Loucy (cell line): ENCODE measurements around the gene DISP3.

Experiments used
- H2AFZ ChIP-seq: fragments of 200-600 bp; sonication (generic); 2 replicates; pipeline ENCODE4 v1.6.0; 2016; ENCODE audit warnings: antibody characterized with exemption, mild to moderate bottlenecking, low read length, moderate library complexity
- H3F3A ChIP-seq: fragments of 200-600 bp; 2 replicates; pipeline ENCODE4 v1.6.0; 2016; ENCODE audit warnings: antibody characterized with exemption, low read depth, mild to moderate bottlenecking
- H3K27me3 ChIP-seq: fragments of 200-600 bp; sonication (generic); 2 replicates; pipeline ENCODE4 v1.6.1; 2014; ENCODE audit warnings: low read length, mild to moderate bottlenecking; ENCODE audit not compliant: insufficient read depth, poor library complexity, severe bottlenecking
- H3K36me3 ChIP-seq: fragments of 200-600 bp; sonication (generic); 2 replicates; pipeline ENCODE4 v1.6.1; 2016; ENCODE audit warnings: low read length; ENCODE audit not compliant: insufficient read depth
- H3K4me1 ChIP-seq: fragments of 200-600 bp; sonication (generic); 2 replicates; pipeline ENCODE4 v1.5.1; 2014; ENCODE audit warnings: low read length, mild to moderate bottlenecking; ENCODE audit not compliant: insufficient read depth, poor library complexity, severe bottlenecking
- H3K4me2 ChIP-seq: fragments of 200-600 bp; sonication (generic); 2 replicates; pipeline ENCODE4 v1.6.0; 2014; ENCODE audit warnings: antibody characterized with exemption, low read length, low read depth, mild to moderate bottlenecking; ENCODE audit not compliant: poor library complexity, severe bottlenecking
- H3K4me3 ChIP-seq: fragments of 200-600 bp; sonication (generic); 2 replicates; pipeline ENCODE4 v1.5.1; 2014; ENCODE audit warnings: low read length, mild to moderate bottlenecking, mixed read lengths; ENCODE audit not compliant: poor library complexity, severe bottlenecking
- H3K79me2 ChIP-seq: fragments of 200-600 bp; sonication (generic); 2 replicates; pipeline ENCODE4 v1.6.1; 2014; ENCODE audit warnings: low read length; ENCODE audit not compliant: insufficient read depth
- H3K9ac ChIP-seq: fragments of 200-600 bp; sonication (generic); 2 replicates; pipeline ENCODE4 v1.6.0; 2014; ENCODE audit warnings: mild to moderate bottlenecking, low read depth, low read length, moderate library complexity; ENCODE audit not compliant: poor library complexity, severe bottlenecking
- H3K9me2 ChIP-seq: fragments of 200-600 bp; sonication (generic); replicated peaks from 2 replicates; pipeline ENCODE4 v1.6.1; 2016; ENCODE audit warnings: low read depth, low read length, mixed read lengths
- H3K9me3 ChIP-seq: fragments of 200-600 bp; sonication (generic); 2 replicates; pipeline ENCODE4 v1.6.1; 2014; ENCODE audit warnings: mild to moderate bottlenecking, antibody characterized with exemption, low read length, low read depth; ENCODE audit not compliant: insufficient read depth
- H4K20me1 ChIP-seq: fragments of 200-600 bp; sonication (generic); 2 replicates; pipeline ENCODE4 v1.6.0; 2014; ENCODE audit warnings: antibody characterized with exemption, low read length, mild to moderate bottlenecking; ENCODE audit not compliant: insufficient read depth, poor library complexity, severe bottlenecking
- CTCF ChIP-seq: fragments of 200-600 bp; sonication (generic); conservative IDR thresholded peaks from 2 replicates; pipeline ENCODE4 v1.5.1; 2014; ENCODE audit warnings: mild to moderate bottlenecking, antibody characterized with exemption, low read length
- EZH2phosphoT487 ChIP-seq: fragments of 200-600 bp; IDR thresholded peaks from 2 replicates; pipeline ENCODE4 v1.6.1; 2018; ENCODE audit warnings: antibody characterized with exemption, mild to moderate bottlenecking, moderate library complexity, borderline replicate concordance

Gene DISP3

GRCh38 chr1:11566042-11566850, 87.3 kb downstream of the DISP3 start:
- Histone ChIP-seq H3K4me2 (no peak overlapping the region), H3K4me1 (no peaks in the 10 kb centered on the region), H3K9me3 (no peaks in the 10 kb centered on the region)

GRCh38 chr1:11567244-11568065, 88.5 kb downstream of the DISP3 start:
- Histone ChIP-seq H2AFZ (no peak overlapping the region), H3K79me2 (no peaks in the 10 kb centered on the region), H3K9me2 (no peaks in the 10 kb centered on the region), H3K27me3 (no peaks in the 10 kb centered on the region), H3K36me3 (no peaks in the 10 kb centered on the region), H3K9me3 (no peaks in the 10 kb centered on the region), H3K4me3 (no peak overlapping the region), H3K4me2 (no peak overlapping the region), H4K20me1 (no peaks in the 10 kb centered on the region), H3K9ac (no peak overlapping the region), H3F3A (no peaks in the 10 kb centered on the region), H3K4me1 (no peaks in the 10 kb centered on the region)
- no peak for TF ChIP-seq CTCF
- no peak for TF ChIP-seq EZH2phosphoT487

More at GRCh38 chr1:11566042-11566850, 87.3 kb downstream of the DISP3 start:
- H3K36me3 ChIP-seq, result no peaks in the 10 kb centered on the region
- H3K9me2 ChIP-seq, result no peaks in the 10 kb centered on the region
- H3F3A ChIP-seq, result no peaks in the 10 kb centered on the region
- no peak overlapping the region for H3K9ac ChIP-seq
- no peaks in the 10 kb centered on the region for H4K20me1 ChIP-seq
- no peaks in the 10 kb centered on the region for H3K79me2 ChIP-seq
- H2AFZ ChIP-seq, result no peak overlapping the region
- TF ChIP-seq EZH2phosphoT487 (no peak), CTCF (no peak)
- no peak overlapping the region for H3K4me3 ChIP-seq
- no peaks in the 10 kb centered on the region for H3K27me3 ChIP-seq

GRCh38 chr1:11568687-11569086, 89.7 kb downstream of the DISP3 start:
- no peaks in the 10 kb centered on the region for H3F3A ChIP-seq
- H2AFZ ChIP-seq, result no peak overlapping the region
- no peaks in the 10 kb centered on the region for H3K4me1 ChIP-seq
- H3K4me3 ChIP-seq, result no peak overlapping the region
- no peaks in the 10 kb centered on the region for H3K9me2 ChIP-seq
- no peaks in the 10 kb centered on the region for H3K27me3 ChIP-seq
- no peak overlapping the region for H3K4me2 ChIP-seq
- H3K79me2 ChIP-seq, result no peaks in the 10 kb centered on the region
- H3K36me3 ChIP-seq, result no peaks in the 10 kb centered on the region
- no peaks in the 10 kb centered on the region for H3K9me3 ChIP-seq
- H3K9ac ChIP-seq, result no peak overlapping the region
- no peak for TF ChIP-seq EZH2phosphoT487
- TF ChIP-seq CTCF, result no peak
- H4K20me1 ChIP-seq, result no peaks in the 10 kb centered on the region
